B cell (primary cell): ENCODE measurements around the gene TIFAB. TPM values are rescaled to one million over a fixed set of nuclear protein-coding genes. Genes with fewer than 3 reads are reported as not detected.
A peak's percentile ranks its signal among the peaks of the same experiment; 100 is the strongest.

Experiments
- ATAC-seq: fragments of 200-7000 bp; cut with Tn5 transposase; one replicate; pipeline ENCODE4 v1.10.0; 2021; ENCODE audit warnings: low read depth, mild to moderate bottlenecking, moderate number of reproducible peaks, moderate library complexity
- CTCF ChIA-PET: fragments of 350-600 bp; sonication (Branson Sonifier 250); formaldehyde crosslinking; loops from one replicate; lab custom pipeline; 2021; ENCODE audit warnings: antibody characterized with exemption, inconsistent platforms; lab: Charles Lee
- POLR2A ChIA-PET: fragments of 350-600 bp; sonication (Branson Sonifier 250); formaldehyde crosslinking; loops from one replicate; lab custom pipeline; 2021; ENCODE audit warnings: antibody characterized with exemption; lab: Charles Lee
- DNase-seq: peaks from one replicate; pipeline ENCODE4 v3.0.0; 2013
- H2AFZ ChIP-seq: 2 replicates; pipeline ENCODE4 v1.6.1; 2012; ENCODE audit warnings: mild to moderate bottlenecking, low read depth, low read length; ENCODE audit not compliant: insufficient read depth, poor library complexity, severe bottlenecking
- H3K27ac ChIP-seq, 2 donors: 1 replicate in 1 of 2; 2 replicates in 1 of 2; pipeline ENCODE4 v1.5.1; 2012 to 2013; ENCODE audit warnings: low read length in 2 of 2, mild to moderate bottlenecking in 2 of 2, moderate library complexity in 1 of 2
- H3K27me3 ChIP-seq, 4 experiments: fragments of 200-600 bp in 1 of 4; sonication (generic) in 1 of 4; replicated peaks in 1 of 4; 1 replicate in 2 of 4; 2 replicates in 2 of 4; pipeline versions ENCODE4 v1.6.1 to v1.7.0; 2013 to 2016; ENCODE audit warnings: low read length in 3 of 4, mild to moderate bottlenecking in 2 of 4, mixed read lengths in 1 of 4, moderate library complexity in 1 of 4; ENCODE audit not compliant: insufficient read depth in 4 of 4, control insufficient read depth in 3 of 4; ENCODE audit errors: control extremely low read depth in 1 of 4
- H3K36me3 ChIP-seq, 2 experiments: replicated peaks in 1 of 2; 1 replicate in 1 of 2; 2 replicates in 1 of 2; pipeline versions ENCODE4 v1.6.1 to v1.7.1; 2013; ENCODE audit warnings: low read length in 1 of 2; ENCODE audit not compliant: insufficient read depth in 2 of 2, control insufficient read depth in 1 of 2; ENCODE audit errors: control extremely low read depth in 1 of 2, extremely low read depth in 1 of 2
- H3K4me1 ChIP-seq, 2 donors: fragments of 200-600 bp in 1 of 2; sonication (generic) in 1 of 2; 1 replicate in 1 of 2; 2 replicates in 1 of 2; pipeline versions ENCODE4 v1.5.1 to v1.6.1; 2013 to 2017; ENCODE audit warnings: low read length in 2 of 2; ENCODE audit not compliant: control insufficient read depth in 2 of 2, insufficient read depth in 2 of 2
- H3K4me2 ChIP-seq: replicated peaks from 2 replicates; pipeline ENCODE3; 2012; ENCODE audit warnings: mild to moderate bottlenecking, low read depth, low read length; ENCODE audit not compliant: poor library complexity, severe bottlenecking
- H3K4me3 ChIP-seq, 5 experiments: fragments of 200-600 bp in 1 of 5; sonication (generic) in 1 of 5; 1 replicate in 3 of 5; 2 replicates in 2 of 5; pipeline versions ENCODE4 v1.5.1 to v1.7.0; 2011 to 2016; ENCODE audit warnings: low read length in 4 of 5, mild to moderate bottlenecking in 4 of 5, low read depth in 2 of 5, control low read depth in 1 of 5, moderate library complexity in 1 of 5; ENCODE audit not compliant: insufficient read depth in 1 of 5; ENCODE audit errors: control extremely low read depth in 1 of 5, extremely low read depth in 1 of 5
- H3K79me2 ChIP-seq: fragments of 200-600 bp; sonication (generic); one replicate; pipeline ENCODE4 v1.6.0; 2016; ENCODE audit warnings: low read length; ENCODE audit not compliant: control insufficient read depth, insufficient read depth
- H3K9ac ChIP-seq: fragments of 200-600 bp; sonication (generic); 2 replicates; pipeline ENCODE4 v1.6.1; 2017; ENCODE audit warnings: mild to moderate bottlenecking, low read length, moderate library complexity
- H3K9me3 ChIP-seq, 3 donors: one replicate each; pipeline versions ENCODE4 v1.6.1 to v1.7.1; 2013; ENCODE audit warnings: low read length in 2 of 3; ENCODE audit not compliant: control insufficient read depth in 2 of 3, insufficient read depth in 1 of 3; ENCODE audit errors: control extremely low read depth in 1 of 3
- H4K20me1 ChIP-seq: 2 replicates; pipeline ENCODE4 v1.6.0; 2012; ENCODE audit warnings: mild to moderate bottlenecking, low read length; ENCODE audit not compliant: insufficient read depth, control insufficient read depth, poor library complexity, severe bottlenecking
- H3K27ac Mint-ChIP-seq: one replicate; pipeline ENCODE4 v1.8.0; 2021; ENCODE audit warnings: mixed read lengths
- H3K27me3 Mint-ChIP-seq: one replicate; pipeline ENCODE4 v1.8.0; 2021; ENCODE audit warnings: mixed read lengths
- H3K4me1 Mint-ChIP-seq: one replicate; pipeline ENCODE4 v1.8.0; 2021; ENCODE audit warnings: mixed read lengths
- H3K4me3 Mint-ChIP-seq: one replicate; pipeline ENCODE4 v1.8.0; 2021; ENCODE audit warnings: mixed read lengths
- H3K9me3 Mint-ChIP-seq: one replicate; pipeline ENCODE4 v1.8.0; 2022; ENCODE audit warnings: mixed read lengths; ENCODE audit not compliant: insufficient read depth
- CTCF ChIP-seq: fragments of 200-600 bp; IDR thresholded peaks from one replicate; pipeline ENCODE4 v1.8.0; 2022; ENCODE audit warnings: antibody characterized with exemption, mild to moderate bottlenecking
- EZH2 ChIP-seq: IDR thresholded peaks from 2 replicates; pipeline ENCODE4 v1.6.1; 2012; ENCODE audit warnings: borderline replicate concordance, low read depth, mild to moderate bottlenecking, moderate library complexity, low read length; ENCODE audit not compliant: insufficient read depth, poor library complexity, severe bottlenecking
- WGBS: methylation state at CpG from one replicate; pipeline ENCODE4 v1.1.5; 2013; ENCODE audit warnings: missing lambda C conversion rate; ENCODE audit not compliant: insufficient coverage; 5-methylcytosine and 5-hydroxymethylcytosine counted together
- intact Hi-C: fragments of 100-400 bp; cut with micrococcal nuclease; formaldehyde crosslinking; loops from one replicate; pipeline ENCODE4 v1.10.0; 2022
- polyA plus RNA-seq: library from polyadenylated mRNA; depleted of rRNA; stranded (reverse); fragments of >200 nt; gene quantifications from 2 replicates; pipeline ENCODE4 v1.2.3, GENCODE V29; 2012
- total RNA-seq, 2 donors: library from RNA; stranded (reverse); fragments of 120-200 nt in 1 of 2; gene quantifications; 1 replicate in 1 of 2; 2 replicates in 1 of 2; pipeline versions ENCODE4 v1.2.3 to v1.2.4, GENCODE V29; 2013 to 2022

Gene TIFAB
- total and polyA plus RNA-seq, 2 donors (not counting 1 experiment from before 2014, with no cell fraction given): not detected

- H3K4me2 ChIP-seq: peak overlapping the region; percentile 72
- ChIA-PET POLR2A (no interaction called here), CTCF (interaction anchor here (1.1 to 7.5 kb wide), 8 partner anchors 8 to 747 kb away, joined by 3 to 67 read pairs (median 6); no protein-coding TSS in a partner anchor)
- Mint-ChIP-seq H3K9me3 (no peaks in the 10 kb centered on the region), H3K4me1 (peaks cover 13% of the 10 kb centered on the region), H3K27me3 (peaks cover 64% of the 10 kb centered on the region), H3K27ac (no peak overlapping the region), H3K4me3 (no peak overlapping the region)
- peak overlapping the region; percentile 76 for H2AFZ ChIP-seq
- no peak for DNase-seq
- no peak overlapping the region for H3K27ac ChIP-seq
- intact Hi-C loops: loop anchor here (1.0 to 2.0 kb wide), 2 partner anchors 101 to 747 kb away; no protein-coding TSS in a partner anchor
- TF ChIP-seq CTCF: no peak
- no peak for TF ChIP-seq EZH2
- no peak overlapping the region for H3K9ac ChIP-seq
- no peaks in the 10 kb centered on the region for H3K9me3 ChIP-seq
- H3K79me2 ChIP-seq: no peaks in the 10 kb centered on the region
- H3K4me1 ChIP-seq: peaks cover 9% of the 10 kb centered on the region in 2 donors
- ATAC-seq: no peak
- no peaks in the 10 kb centered on the region for H3K36me3 ChIP-seq
- 85% methylated on average over 6 of the region's 12 CpGs for WGBS
- H3K27me3 ChIP-seq: peaks cover 0 to 32% (median 10%) of the 10 kb centered on the region in 4 experiments
- no peak overlapping the region for H3K4me3 ChIP-seq
- no peaks in the 10 kb centered on the region for H4K20me1 ChIP-seq
Measured at GRCh38 chr5:135465391-135466122, 13.4 kb upstream of the TIFAB start.

- peaks cover 0 to 4% (median 0%) of the 10 kb centered on the region in 3 donors for H3K9me3 ChIP-seq
- no peaks in the 10 kb centered on the region for H4K20me1 ChIP-seq
- no peak overlapping the region for H3K4me3 Mint-ChIP-seq
- H3K4me2 ChIP-seq: no peak overlapping the region
- no peaks in the 10 kb centered on the region for H3K79me2 ChIP-seq
- no peak overlapping the region for H3K27ac ChIP-seq
- no peaks in the 10 kb centered on the region for H3K36me3 ChIP-seq
- CTCF ChIA-PET: interaction anchor here (1.1 to 7.5 kb wide), 4 partner anchors 10 to 750 kb away, joined by 3 to 67 read pairs (median 4); partner anchors contain the start of gene TIFAB
- H3K9ac ChIP-seq: no peak overlapping the region
- H3K4me3 ChIP-seq: no peak overlapping the region
- ATAC-seq (peak; percentile 28), DNase-seq (peak; percentile 51)
- POLR2A ChIA-PET: no interaction called here
- H2AFZ ChIP-seq: peak overlapping the region; percentile 3
- peak; percentile 31 for TF ChIP-seq CTCF
- TF ChIP-seq EZH2: no peak
- H3K27me3 Mint-ChIP-seq: peaks cover 51% of the 10 kb centered on the region
- intact Hi-C loops: no loop called here
- peaks cover 13% of the 10 kb centered on the region for H3K4me1 Mint-ChIP-seq
- H3K27me3 ChIP-seq: peaks cover 0 to 27% (median 10%) of the 10 kb centered on the region in 4 experiments
- peaks cover 9% of the 10 kb centered on the region in 2 donors for H3K4me1 ChIP-seq
- H3K9me3 Mint-ChIP-seq: no peaks in the 10 kb centered on the region
- no peak overlapping the region for H3K27ac Mint-ChIP-seq
- WGBS: 0% methylated on average over 4 of the region's 6 CpGs
Measured at GRCh38 chr5:135462304-135462703, 10.2 kb upstream of the TIFAB start.
